ENCODE data around the gene KRT82. TPM values are rescaled to one million over a fixed set of nuclear protein-coding genes. Genes with fewer than 3 reads are reported as not detected.
A peak's percentile ranks its signal among the peaks of the same experiment; 100 is the strongest.
"Not testable (repeated sequence)": the region's sequence is repeated elsewhere in the genome, so short reads cannot be mapped to it uniquely, and the experiment has no call there.

KRT82 gene
- total RNA-seq, 3 donors from 2014 or later = not detected

DNA sequence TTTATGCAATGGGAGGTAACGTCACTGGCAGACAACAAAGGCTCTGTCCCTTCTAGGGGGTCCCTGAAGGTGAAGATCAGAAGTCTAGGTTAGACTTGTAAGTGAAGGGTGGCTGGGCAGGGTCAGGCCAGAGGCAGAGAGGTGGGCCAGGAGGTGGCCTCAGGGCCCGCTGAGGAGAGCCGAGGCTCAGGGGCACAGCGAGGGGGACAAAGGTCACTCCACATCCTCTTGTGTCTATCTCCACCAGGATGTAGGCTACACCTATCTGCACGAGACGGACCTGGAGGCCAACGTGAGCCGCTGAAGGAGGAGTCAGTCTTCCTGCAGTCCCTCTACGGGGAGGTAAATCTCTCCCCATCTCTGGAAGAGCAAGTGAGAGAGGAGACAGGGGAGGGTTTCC is 59.1 kb downstream of the KRT82 start:
- no peak for TF ChIP-seq CTCF (IDR thresholded peaks at IDR 0.05)
- TF ChIP-seq POLR2A (IDR thresholded peaks at IDR 0.05) = no peak
- TF ChIP-seq POLR2AphosphoS5 (IDR thresholded peaks at IDR 0.05) = no peak
- no peaks in the 10 kb centered on the region for H3K4me1 ChIP-seq
- no peak for DNase-seq (ENCODE audit: low spot score in 2 of 2)
- intact Hi-C loops (cut with DNase I; ENCODE audit: low total_unique reads) = no loop called here
- H3K9me3 ChIP-seq = peaks cover 4 to 14% of the 10 kb centered on the region in 2 donors
- no peak overlapping the region for H3K4me3 ChIP-seq
- no peaks in the 10 kb centered on the region for H3K27me3 ChIP-seq
- peak overlapping the region; percentile 45 to 68 for H3K27ac ChIP-seq
- H3K36me3 ChIP-seq = no peaks in the 10 kb centered on the region

GRCh38 chr12:52346593-52346992 is 59.5 kb downstream of the KRT82 start:
- H3K27me3 ChIP-seq = no peaks in the 10 kb centered on the region
- intact Hi-C loops (cut with DNase I; ENCODE audit: low total_unique reads) = no loop called here
- TF ChIP-seq POLR2A (IDR thresholded peaks at IDR 0.05) (no peak), POLR2AphosphoS5 (IDR thresholded peaks at IDR 0.05) (no peak), CTCF (IDR thresholded peaks at IDR 0.05) (no peak)
- H3K4me1 ChIP-seq = no peaks in the 10 kb centered on the region
- no peaks in the 10 kb centered on the region for H3K36me3 ChIP-seq
- no peak overlapping the region for H3K4me3 ChIP-seq
- DNase-seq (ENCODE audit: low spot score in 2 of 2) = no peak
- peaks cover 4 to 14% of the 10 kb centered on the region in 2 donors for H3K9me3 ChIP-seq
- peak overlapping the region; percentile 45 to 68 for H3K27ac ChIP-seq

GRCh38 chr12:52345041-52345440 is 61.1 kb downstream of the KRT82 start:
- DNase-seq (ENCODE audit: low spot score in 2 of 2); H3K4me3 ChIP-seq; H3K36me3 ChIP-seq; H3K27me3 ChIP-seq; intact Hi-C loops (cut with DNase I; ENCODE audit: low total_unique reads); H3K4me1 ChIP-seq: not testable (repeated sequence)
- Histone ChIP-seq H3K27ac (peak overlapping the region; percentile 7 to 45), H3K9me3 (peaks cover 4 to 14% of the 10 kb centered on the region in 2 donors)

- DNase-seq (ENCODE audit: low spot score in 2 of 2) = no peak
- intact Hi-C loops (cut with DNase I; ENCODE audit: low total_unique reads) = no loop called here
- TF ChIP-seq POLR2AphosphoS5 (IDR thresholded peaks at IDR 0.05) = no peak
- no peak for TF ChIP-seq POLR2A (IDR thresholded peaks at IDR 0.05)
- no peak for TF ChIP-seq CTCF (IDR thresholded peaks at IDR 0.05)
- no peaks in the 10 kb centered on the region for H3K36me3 ChIP-seq
- no peaks in the 10 kb centered on the region for H3K27me3 ChIP-seq
- H3K4me3 ChIP-seq = no peak overlapping the region
- H3K4me1 ChIP-seq = no peaks in the 10 kb centered on the region
- peaks cover 4 to 14% of the 10 kb centered on the region in 2 donors for H3K9me3 ChIP-seq
- H3K27ac ChIP-seq = no peak overlapping the region
These were observed 62.0 kb downstream of the KRT82 start for GRCh38 chr12:52344111-52344510.

Other genes starting within 250 kb of the KRT82 start
- 1 to 10 TPM in 2 of 3 donors, not detected in 1; 2.9 to 9.8 TPM for gene KRT80, start 214.3 kb downstream of the KRT82 start, total RNA-seq
- 1,000 to 10,000 TPM in 1 of 3 donors, 100 to 1,000 TPM in 1, 1 to 10 TPM in 1; 4.2 to 1,051 (median 358) TPM for gene KRT7, start 173.1 kb downstream of the KRT82 start, total RNA-seq
- gene KRT86, start 131.7 kb downstream of the KRT82 start, total RNA-seq = 1 to 10 TPM in 1 of 3 donors, under 1 TPM in 1, not detected in 1; 0.66 to 2.2 TPM
- 10 to 100 TPM in 1 of 3 donors, 1 to 10 TPM in 1, not detected in 1; 3.6 to 29.9 TPM for gene KRT81, start 114.8 kb downstream of the KRT82 start, total RNA-seq
- under 1 TPM in 2 of 3 donors, not detected in 1; 0.33 to 0.59 TPM for gene KRT83, start 84.9 kb downstream of the KRT82 start, total RNA-seq
- gene KRT85, start 38.9 kb downstream of the KRT82 start, total RNA-seq = not detected
- not detected for gene KRT84, start 20.7 kb downstream of the KRT82 start, total RNA-seq
- gene KRT75, start 28.0 kb upstream of the KRT82 start, total RNA-seq = not detected
- gene KRT6B, start 45.8 kb upstream of the KRT82 start, total RNA-seq = 10 to 100 TPM in 2 of 3 donors, not detected in 1; 42.0 to 69.2 TPM
- gene KRT6C, start 67.5 kb upstream of the KRT82 start, total RNA-seq = not detected
- gene KRT6A, start 86.9 kb upstream of the KRT82 start, total RNA-seq = 1 to 10 TPM in 1 of 3 donors, under 1 TPM in 1, not detected in 1; 0.33 to 3.1 TPM
- 100 to 1,000 TPM in 2 of 3 donors, 1 to 10 TPM in 1; 4.3 to 464 (median 413) TPM for gene KRT5, start 114.1 kb upstream of the KRT82 start, total RNA-seq
- gene KRT71, start 146.8 kb upstream of the KRT82 start, total RNA-seq = under 1 TPM in 1 of 3 donors, not detected in 2; 0.16 TPM
- gene KRT74, start 167.5 kb upstream of the KRT82 start, total RNA-seq = not detected
- gene KRT72, start 195.1 kb upstream of the KRT82 start, total RNA-seq = not detected
- gene KRT73, start 212.2 kb upstream of the KRT82 start, total RNA-seq = not detected
- not detected for gene KRT2, start 245.9 kb upstream of the KRT82 start, total RNA-seq